ENCODE data around the gene GLYAT.

DNA sequence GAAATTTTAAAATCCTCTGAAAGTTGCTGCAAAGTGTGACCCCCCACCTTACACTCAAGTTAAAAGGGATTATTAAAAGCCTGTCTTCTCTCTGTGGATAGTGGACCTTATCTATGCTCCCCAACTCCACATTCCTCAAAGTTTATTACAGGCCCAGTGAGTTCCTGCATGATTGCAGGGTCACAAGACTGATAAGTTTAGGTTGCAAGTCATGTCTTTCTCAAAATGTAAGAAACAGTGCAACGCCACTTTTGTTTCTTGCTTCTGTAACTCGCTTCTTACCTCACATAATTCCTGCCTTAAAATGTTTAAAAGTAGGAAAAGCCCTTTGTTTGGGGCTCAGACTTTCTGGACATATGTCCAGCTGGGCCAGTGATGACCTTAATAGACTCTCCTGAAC lies 38.4 kb upstream of the GLYAT start:
- TF ChIP-seq ZFX (IDR thresholded peaks at IDR 0.05; ENCODE audit: borderline replicate concordance) = no peak
- TF ChIP-seq, protein P1, sequence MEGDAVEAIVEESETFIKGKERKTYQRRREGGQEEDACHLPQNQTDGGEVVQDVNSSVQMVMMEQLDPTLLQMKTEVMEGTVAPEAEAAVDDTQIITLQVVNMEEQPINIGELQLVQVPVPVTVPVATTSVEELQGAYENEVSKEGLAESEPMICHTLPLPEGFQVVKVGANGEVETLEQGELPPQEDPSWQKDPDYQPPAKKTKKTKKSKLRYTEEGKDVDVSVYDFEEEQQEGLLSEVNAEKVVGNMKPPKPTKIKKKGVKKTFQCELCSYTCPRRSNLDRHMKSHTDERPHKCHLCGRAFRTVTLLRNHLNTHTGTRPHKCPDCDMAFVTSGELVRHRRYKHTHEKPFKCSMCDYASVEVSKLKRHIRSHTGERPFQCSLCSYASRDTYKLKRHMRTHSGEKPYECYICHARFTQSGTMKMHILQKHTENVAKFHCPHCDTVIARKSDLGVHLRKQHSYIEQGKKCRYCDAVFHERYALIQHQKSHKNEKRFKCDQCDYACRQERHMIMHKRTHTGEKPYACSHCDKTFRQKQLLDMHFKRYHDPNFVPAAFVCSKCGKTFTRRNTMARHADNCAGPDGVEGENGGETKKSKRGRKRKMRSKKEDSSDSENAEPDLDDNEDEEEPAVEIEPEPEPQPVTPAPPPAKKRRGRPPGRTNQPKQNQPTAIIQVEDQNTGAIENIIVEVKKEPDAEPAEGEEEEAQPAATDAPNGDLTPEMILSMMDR (IDR thresholded peaks at IDR 0.05) = no peak
